GM19372 (cell line): Measurements from ENCODE around the gene LTF.
"Not testable (repeated sequence)": the region's sequence is repeated elsewhere in the genome, so short reads cannot be mapped to it uniquely, and the experiment has no call there.

Experiments
- ATAC-seq: cut with Tn5 transposase; IDR thresholded peaks from one replicate; pipeline ENCODE4 v1.9.1; 2021; ENCODE audit warnings: mild to moderate bottlenecking, low read depth, moderate library complexity; ENCODE audit not compliant: unreplicated experiment

The LTF gene

GRCh38 chr3:46416811-46417510 is 47.7 kb downstream of the LTF start:
- ATAC-seq: no peak

GRCh38 chr3:46416125-46416810 is 48.4 kb downstream of the LTF start:
- no peak for ATAC-seq

GRCh38 chr3:46414739-46415138 is 50.0 kb downstream of the LTF start:
- ATAC-seq: no peak

GRCh38 chr3:46413951-46414350 is 50.8 kb downstream of the LTF start:
- no peak for ATAC-seq

DNA sequence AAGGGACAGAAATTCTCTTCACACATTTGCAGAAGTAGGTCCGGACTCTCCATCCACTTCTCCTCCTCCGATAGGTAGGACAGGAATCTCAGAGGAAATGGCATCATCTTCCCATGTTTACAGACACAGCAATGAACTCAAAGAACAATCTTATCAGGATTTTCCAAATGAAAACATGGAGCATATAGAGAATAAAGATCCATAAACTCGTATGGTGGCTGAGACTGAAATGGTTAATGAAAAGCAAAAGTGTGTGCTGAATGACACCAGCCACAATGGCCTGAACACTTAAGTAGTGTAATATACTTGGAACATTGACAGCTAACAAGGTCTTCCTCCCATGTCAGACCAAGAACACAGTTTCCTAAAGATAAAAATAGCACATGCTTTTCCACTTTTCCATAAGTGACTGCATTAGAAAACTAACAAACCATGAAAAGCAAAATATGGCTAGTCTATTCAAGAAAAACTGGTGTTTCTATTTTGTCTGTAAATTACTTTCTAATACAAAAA is 51.9 kb downstream of the LTF start:
- ATAC-seq: no peak

GRCh38 chr3:46411271-46411670 is 53.4 kb downstream of the LTF start:
- ATAC-seq: no peak

GRCh38 chr3:46410669-46411068 is 54.0 kb downstream of the LTF start:
- no peak for ATAC-seq

DNA sequence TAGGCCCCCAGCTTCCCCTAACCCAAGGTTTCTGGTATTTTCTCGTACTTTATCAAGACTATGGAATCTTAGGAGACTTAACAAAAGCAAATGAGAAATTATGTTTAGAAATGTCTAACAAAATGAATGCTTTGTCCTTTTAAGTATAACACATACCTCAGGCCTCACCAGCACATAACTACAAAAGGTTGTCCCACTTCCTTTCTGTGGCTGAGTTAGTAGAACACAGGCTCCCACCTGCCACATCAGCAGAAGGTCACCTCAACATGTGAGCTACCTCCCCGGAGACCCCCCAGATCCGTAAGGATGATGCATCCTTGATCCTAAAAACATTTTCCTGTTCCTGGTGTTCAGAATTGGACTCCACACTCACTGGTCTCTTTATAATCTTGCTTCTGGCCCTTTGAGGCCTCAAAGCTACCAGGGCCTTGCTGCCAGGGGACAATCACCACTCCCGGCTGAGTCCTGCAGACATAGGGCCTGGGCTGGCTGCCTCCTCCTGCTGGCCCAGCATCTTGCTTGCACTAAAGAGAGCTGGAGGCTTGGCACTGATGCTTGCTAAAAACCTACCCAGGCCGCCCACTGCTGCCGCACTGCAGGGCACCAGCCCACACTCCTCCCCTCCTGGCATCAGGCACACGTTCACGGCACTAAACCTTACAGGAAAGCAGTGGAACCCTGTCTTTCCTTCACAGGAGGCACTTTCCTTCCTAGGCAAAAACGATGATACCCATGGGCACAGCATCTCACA is 54.8 kb downstream of the LTF start:
- no peak for ATAC-seq

DNA sequence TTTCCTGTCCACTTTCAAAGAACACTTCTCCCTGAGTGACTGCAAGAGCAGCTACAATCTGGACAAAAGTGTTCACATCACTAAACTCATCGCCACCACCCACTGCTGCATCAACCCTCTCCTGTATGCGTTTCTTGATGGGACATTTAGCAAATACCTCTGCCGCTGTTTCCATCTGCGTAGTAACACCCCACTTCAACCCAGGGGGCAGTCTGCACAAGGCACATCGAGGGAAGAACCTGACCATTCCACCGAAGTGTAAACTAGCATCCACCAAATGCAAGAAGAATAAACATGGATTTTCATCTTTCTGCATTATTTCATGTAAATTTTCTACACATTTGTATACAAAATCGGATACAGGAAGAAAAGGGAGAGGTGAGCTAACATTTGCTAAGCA is 55.9 kb downstream of the LTF start:
- ATAC-seq: no peak

GRCh38 chr3:46407970-46408369 is 56.7 kb downstream of the LTF start:
- ATAC-seq: no peak

GRCh38 chr3:46406788-46407611 is 57.7 kb downstream of the LTF start, which contains the start of the genes CCR5AS and CCRL2:
Gene CCR5AS, minus strand, starts transcription at chr3:46407066.
Gene CCRL2, plus strand, starts transcription at chr3:46407259. Its CDS starts 821 bp downstream, at chr3:46408080.
- no peak for ATAC-seq

GRCh38 chr3:46406443-46406787 is 58.3 kb downstream of the LTF start:
- no peak for ATAC-seq

GRCh38 chr3:46405301-46406019 is 59.2 kb downstream of the LTF start:
- no peak for ATAC-seq

- not testable (repeated sequence) for ATAC-seq
These were observed 61.8 kb downstream of the LTF start for GRCh38 chr3:46402902-46403301.

- no peak for ATAC-seq
These were observed 63.1 kb downstream of the LTF start for GRCh38 chr3:46401579-46401978.

DNA sequence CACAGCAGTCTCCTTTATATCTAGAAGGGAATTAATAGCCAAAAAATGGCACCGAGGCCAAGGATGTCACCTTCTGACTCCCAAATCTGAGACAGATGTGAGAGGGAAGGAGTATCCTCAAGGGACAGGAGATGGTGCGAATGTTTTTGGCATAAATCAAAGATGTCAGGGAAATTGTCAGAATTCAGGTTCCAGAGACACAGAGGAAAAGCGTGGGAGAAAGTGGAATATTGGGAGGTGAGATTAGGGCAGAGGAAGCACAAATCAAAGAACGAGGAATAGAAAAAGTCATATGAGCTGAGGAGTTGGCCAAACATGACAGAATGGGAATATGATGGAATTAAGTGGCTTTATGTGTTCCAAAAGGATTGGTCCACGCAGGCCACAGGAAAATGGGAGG is 63.9 kb downstream of the LTF start:
- no peak for ATAC-seq

DNA sequence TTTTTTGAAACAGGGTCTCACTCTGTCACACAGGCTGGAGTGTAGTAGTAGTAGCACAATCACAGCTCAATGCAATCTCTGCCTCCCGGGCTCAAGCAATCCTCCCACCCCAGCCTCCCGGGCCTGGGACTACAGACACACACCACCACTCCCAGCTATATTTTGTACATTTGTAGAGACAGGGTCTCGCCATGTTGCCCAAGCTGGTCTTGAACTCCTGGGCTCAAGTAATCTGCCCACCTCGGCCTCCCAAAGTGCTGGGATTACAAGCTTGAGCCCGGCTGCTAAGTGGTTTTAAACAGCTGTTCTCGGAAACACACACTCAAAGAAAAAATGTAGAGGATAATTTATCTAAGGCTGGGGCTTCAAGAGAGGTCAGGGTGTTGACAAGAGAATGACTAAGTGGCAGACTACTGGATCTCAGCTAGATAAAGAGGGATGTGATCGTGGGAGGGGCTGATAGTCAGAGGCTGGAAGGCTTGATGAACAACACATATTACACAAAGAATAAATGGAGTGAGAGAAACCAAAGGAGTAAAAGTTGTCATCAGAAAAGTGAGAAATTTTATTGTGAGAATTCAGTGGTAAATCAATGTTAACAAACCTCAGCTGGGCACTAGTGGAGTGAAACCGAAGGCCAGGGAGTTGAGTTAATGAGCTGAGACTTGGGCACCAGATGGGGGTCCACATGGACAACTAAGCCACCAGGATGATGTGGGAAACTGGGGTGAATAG is 64.5 kb downstream of the LTF start:
- ATAC-seq: no peak

- no peak for ATAC-seq
These were observed 65.1 kb downstream of the LTF start for GRCh38 chr3:46399557-46399956.

- no peak for ATAC-seq
These were observed 65.6 kb downstream of the LTF start for GRCh38 chr3:46399098-46399497.
